ENCODE measurements around the gene PNPLA1.

DNA sequence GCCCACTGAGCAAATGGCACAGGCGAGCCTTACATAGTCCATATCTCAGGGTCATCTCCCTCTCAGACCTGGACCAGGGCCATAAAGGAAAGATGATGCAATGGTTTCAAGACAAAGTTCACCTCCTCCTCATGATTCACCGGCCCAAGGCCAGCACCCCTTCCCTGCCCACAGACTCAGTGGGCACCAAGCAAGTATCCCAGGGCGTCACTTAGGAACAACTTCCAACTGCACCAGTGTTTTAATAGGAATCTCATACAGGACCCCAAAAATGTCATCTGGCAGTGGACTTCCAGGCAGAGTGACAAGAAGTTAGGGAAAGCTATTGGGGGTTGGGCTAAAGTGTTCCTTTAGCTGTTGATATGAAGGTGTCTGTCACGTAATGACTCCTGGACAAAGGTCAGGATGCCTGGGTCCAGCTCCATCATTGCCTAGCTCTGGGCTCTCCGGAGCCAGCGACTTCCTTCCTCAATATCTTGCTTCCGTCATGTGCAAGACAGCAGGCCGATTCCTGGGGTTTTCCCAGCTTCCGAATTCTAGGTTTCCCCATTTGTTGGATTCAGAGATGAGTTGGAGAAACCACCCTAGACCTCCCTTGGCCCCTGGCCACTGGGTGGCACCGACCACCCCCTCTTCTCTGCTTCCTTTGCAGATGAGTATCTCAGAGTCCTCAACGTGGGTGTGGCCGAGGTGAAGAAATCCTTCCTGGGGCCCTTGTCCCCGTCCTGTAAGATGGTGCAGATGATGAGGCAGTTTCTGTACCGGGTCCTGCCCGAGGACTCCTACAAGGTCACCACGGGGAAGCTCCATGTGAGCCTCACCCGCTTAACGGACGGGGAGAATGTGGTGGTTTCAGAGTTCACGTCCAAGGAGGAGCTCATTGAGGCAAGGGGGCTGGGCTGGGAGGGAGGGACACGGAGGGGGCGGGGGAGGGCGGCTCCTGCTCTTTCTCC lies 21.1 kb downstream of the PNPLA1 start:
- TF ChIP-seq CTCF (conservative IDR thresholded peaks at IDR 0.05; ENCODE audit: low read depth, low read length) (no peak), EZH2 (IDR thresholded peaks at IDR 0.05; ENCODE audit: low read length, unreplicated experiment) (no peak), EZH2phosphoT487 (IDR thresholded peaks at IDR 0.05; ENCODE audit: borderline replicate concordance, low read length) (no peak)
